NT2/D1 (cell line): ENCODE results near the gene CEP85.
"Not testable (repeated sequence)": the region's sequence is repeated elsewhere in the genome, so short reads cannot be mapped to it uniquely, and the experiment has no call there.

ENCODE experiments used
- DNase-seq: peaks from one replicate; pipeline ENCODE4 v3.0.0-alpha.2; 2011; ENCODE audit warnings: low read depth, low spot score
- H3K27me3 ChIP-seq: 2 replicates; pipeline ENCODE4 v1.6.0; 2011; ENCODE audit warnings: mild to moderate bottlenecking; ENCODE audit not compliant: insufficient read length, insufficient read depth
- H3K36me3 ChIP-seq: 2 replicates; pipeline ENCODE4 v1.6.1; 2011; ENCODE audit warnings: mild to moderate bottlenecking, low read length, mixed read lengths; ENCODE audit not compliant: insufficient read depth, insufficient read length
- H3K4me1 ChIP-seq: 2 replicates; pipeline ENCODE4 v1.5.1; 2011; ENCODE audit not compliant: insufficient read depth, insufficient read length
- H3K4me3 ChIP-seq: 2 replicates; pipeline ENCODE4 v1.5.1; 2011; ENCODE audit warnings: low read depth; ENCODE audit not compliant: insufficient read length
- H3K9ac ChIP-seq: 2 replicates; pipeline ENCODE4 v1.6.0; 2011; ENCODE audit warnings: low read depth; ENCODE audit not compliant: insufficient read length
- H3K9me3 ChIP-seq: 2 replicates; pipeline ENCODE4 v1.5.1; 2011; ENCODE audit warnings: mild to moderate bottlenecking, low read length; ENCODE audit not compliant: insufficient read depth
- SUZ12 ChIP-seq: IDR thresholded peaks from 2 replicates; pipeline ENCODE4 v1.6.1; 2011; ENCODE audit not compliant: insufficient read length, insufficient read depth; ENCODE audit errors: extremely low read depth
- YY1 ChIP-seq: IDR thresholded peaks from 2 replicates; pipeline ENCODE4 v1.6.1; 2011; ENCODE audit not compliant: insufficient read length, insufficient read depth
- ZNF274 ChIP-seq: IDR thresholded peaks from 2 replicates; pipeline ENCODE4 v1.6.1; 2011; ENCODE audit warnings: mild to moderate bottlenecking, low read depth, low read length

Gene CEP85

DNA sequence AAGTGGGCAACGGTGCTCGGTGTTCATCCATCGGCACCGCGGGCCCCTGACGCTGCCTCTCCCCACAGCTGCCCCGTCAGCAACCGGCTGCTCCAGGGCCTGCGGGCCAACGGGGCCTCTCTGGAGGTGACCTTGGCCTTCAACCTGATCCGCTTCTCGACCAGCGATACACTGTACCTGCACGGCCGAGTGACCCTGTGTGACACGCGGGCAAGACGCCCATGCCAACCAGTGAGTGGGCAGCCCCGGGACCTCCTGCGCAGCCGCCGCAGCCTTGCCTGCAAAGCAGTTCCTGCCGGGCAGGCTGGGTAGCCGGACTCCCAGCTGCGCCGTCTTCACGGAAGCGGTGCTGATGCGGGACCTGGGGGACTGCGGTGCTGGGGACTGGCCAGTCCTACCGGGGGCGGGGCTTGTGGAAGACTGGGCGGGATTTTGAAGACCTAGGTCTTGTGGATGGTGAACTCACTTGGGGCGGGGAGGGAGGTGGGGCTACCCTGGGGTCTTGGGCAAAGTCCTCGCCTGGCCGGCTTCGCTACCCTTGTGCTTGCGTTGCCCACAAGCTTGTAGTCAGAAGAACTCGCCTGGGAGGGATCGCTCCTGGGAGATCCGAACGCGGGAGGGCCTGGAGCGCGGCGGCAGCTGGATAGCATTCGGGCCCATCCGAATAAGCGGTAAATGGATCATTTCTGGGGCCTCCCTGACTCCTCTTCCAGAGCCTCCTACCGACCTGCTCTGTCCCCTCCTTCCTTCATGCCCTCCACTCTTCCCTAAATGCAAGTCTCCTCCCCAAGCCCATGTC, 8.8 kb upstream of the CEP85 start:
- Histone ChIP-seq H3K4me3 (no peak overlapping the region), H3K36me3 (no peaks in the 10 kb centered on the region), H3K27me3 (peaks cover 90% of the 10 kb centered on the region), H3K9ac (peak overlapping the region; percentile 27), H3K9me3 (no peaks in the 10 kb centered on the region), H3K4me1 (peaks cover 9% of the 10 kb centered on the region)
- peak; percentile 42 for DNase-seq
- TF ChIP-seq SUZ12 (no peak), YY1 (no peak), ZNF274 (no peak)

DNA sequence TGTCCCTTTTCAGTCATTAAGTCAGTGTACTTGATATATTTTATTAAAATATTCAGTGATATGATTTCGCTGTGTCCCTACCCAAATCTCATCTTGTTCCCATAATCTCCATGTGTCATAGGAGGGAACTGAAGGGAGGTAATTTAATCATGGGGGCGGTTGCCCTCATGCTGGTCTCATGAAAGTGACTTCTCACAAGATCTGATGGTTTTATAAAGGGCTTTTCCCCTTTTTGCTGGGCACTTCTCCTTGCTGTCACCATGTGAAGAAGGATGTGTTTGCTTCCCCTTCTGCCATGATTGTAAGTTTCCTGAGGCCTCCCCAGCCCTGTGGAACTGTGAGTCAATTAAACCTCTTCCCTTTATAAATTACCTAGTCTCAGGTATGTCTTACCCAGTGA, 3.3 kb upstream of the CEP85 start:
- H3K4me1 ChIP-seq, DNase-seq: not testable (repeated sequence)

GRCh38 chr1:26234644-26235370, 807 bp downstream of the CEP85 start:
- Histone ChIP-seq H3K9me3 (peaks cover 8% of the 10 kb centered on the region), H3K4me1 (no peaks in the 10 kb centered on the region), H3K4me3 (peak overlapping the region; percentile 97), H3K36me3 (peaks cover 15% of the 10 kb centered on the region), H3K27me3 (peaks cover 25% of the 10 kb centered on the region), H3K9ac (peak overlapping the region; percentile 96)
- DNase-seq, result no peak
- no peak for TF ChIP-seq SUZ12
- TF ChIP-seq ZNF274, result no peak
- no peak for TF ChIP-seq YY1

More for the DNA sequence above, 3.3 kb upstream of the CEP85 start:
- peaks cover 59% of the 10 kb centered on the region for H3K27me3 ChIP-seq
- H3K9me3 ChIP-seq, H3K9ac ChIP-seq, H3K36me3 ChIP-seq, H3K4me3 ChIP-seq: not testable (repeated sequence)

- H3K9me3 ChIP-seq, result peaks cover 8% of the 10 kb centered on the region
- no peaks in the 10 kb centered on the region for H3K4me1 ChIP-seq
- H3K27me3 ChIP-seq, result peaks cover 12% of the 10 kb centered on the region
- H3K9ac ChIP-seq, result no peak overlapping the region
- no peak overlapping the region for H3K4me3 ChIP-seq
- no peak for DNase-seq
- H3K36me3 ChIP-seq, result peaks cover 31% of the 10 kb centered on the region
- no peak for TF ChIP-seq YY1
- no peak for TF ChIP-seq SUZ12
- no peak for TF ChIP-seq ZNF274
Observed at GRCh38 chr1:26237230-26237966, 3.4 kb downstream of the CEP85 start.

GRCh38 chr1:26239936-26240335, 5.9 kb downstream of the CEP85 start:
- TF ChIP-seq SUZ12, result no peak
- no peak for TF ChIP-seq YY1
- TF ChIP-seq ZNF274, result no peak
- no peak for DNase-seq
- Histone ChIP-seq H3K27me3 (no peaks in the 10 kb centered on the region), H3K36me3 (peaks cover 51% of the 10 kb centered on the region), H3K9ac (no peak overlapping the region), H3K9me3 (peaks cover 8% of the 10 kb centered on the region), H3K4me3 (no peak overlapping the region), H3K4me1 (no peaks in the 10 kb centered on the region)

GRCh38 chr1:26252718-26253117, 18.7 kb downstream of the CEP85 start:
- no peak for DNase-seq
- Histone ChIP-seq H3K4me3 (no peak overlapping the region), H3K9ac (no peak overlapping the region), H3K36me3 (peaks cover 65% of the 10 kb centered on the region), H3K27me3 (no peaks in the 10 kb centered on the region), H3K4me1 (no peaks in the 10 kb centered on the region), H3K9me3 (no peaks in the 10 kb centered on the region)
- no peak for TF ChIP-seq ZNF274
- TF ChIP-seq SUZ12, result no peak
- TF ChIP-seq YY1, result no peak

- Histone ChIP-seq H3K9me3 (no peaks in the 10 kb centered on the region), H3K4me1 (no peaks in the 10 kb centered on the region), H3K27me3 (no peaks in the 10 kb centered on the region), H3K4me3 (no peak overlapping the region), H3K36me3 (peaks cover 72% of the 10 kb centered on the region), H3K9ac (no peak overlapping the region)
- no peak for TF ChIP-seq ZNF274
- no peak for TF ChIP-seq YY1
- DNase-seq, result no peak
Observed at GRCh38 chr1:26254404-26254803, 20.4 kb downstream of the CEP85 start.
